CMK (cell line): Measurements from ENCODE around the gene ZER1.
"Not testable (repeated sequence)": the region's sequence is repeated elsewhere in the genome, so short reads cannot be mapped to it uniquely, and the experiment has no call there.

Source experiments
- DNase-seq: peaks from one replicate; pipeline ENCODE4 v3.0.0-alpha.2; 2010; ENCODE audit warnings: low read depth

The ZER1 gene

DNA sequence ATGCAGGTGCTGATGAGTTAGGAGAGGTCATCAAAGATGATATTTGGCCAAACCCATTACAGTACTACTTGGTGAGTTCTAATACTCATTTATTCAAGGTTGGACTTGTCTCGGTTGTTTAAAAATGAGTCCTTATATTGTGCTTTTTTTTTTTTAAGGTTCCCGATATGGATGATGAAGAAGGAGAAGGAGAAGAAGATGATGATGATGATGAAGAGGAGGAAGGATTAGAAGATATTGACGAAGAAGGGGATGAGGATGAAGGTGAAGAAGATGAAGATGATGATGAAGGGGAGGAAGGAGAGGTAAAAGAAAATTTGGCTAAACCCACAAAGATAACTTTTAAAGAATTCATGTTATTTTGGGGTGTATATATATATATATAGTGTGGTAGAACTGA is 78.0 kb downstream of the ZER1 start:
- DNase-seq: not testable (repeated sequence)

DNA sequence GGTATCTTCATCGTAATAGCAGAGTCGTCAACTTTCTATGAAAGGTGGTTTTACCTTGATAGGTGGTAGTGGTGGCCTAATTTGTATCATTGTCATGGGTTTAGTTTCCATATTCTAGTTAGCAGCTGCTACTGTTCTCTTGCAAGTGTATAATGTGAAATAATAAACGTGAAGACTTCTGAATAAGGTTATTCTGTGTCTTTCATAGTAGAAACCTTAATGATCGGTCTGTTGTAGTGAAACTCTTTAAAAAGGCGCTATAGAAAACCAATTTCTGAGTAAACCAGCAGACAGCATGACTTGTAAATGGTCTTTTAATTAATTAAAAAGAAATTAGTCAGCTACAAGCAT is 81.1 kb downstream of the ZER1 start:
- DNase-seq: no peak

DNA sequence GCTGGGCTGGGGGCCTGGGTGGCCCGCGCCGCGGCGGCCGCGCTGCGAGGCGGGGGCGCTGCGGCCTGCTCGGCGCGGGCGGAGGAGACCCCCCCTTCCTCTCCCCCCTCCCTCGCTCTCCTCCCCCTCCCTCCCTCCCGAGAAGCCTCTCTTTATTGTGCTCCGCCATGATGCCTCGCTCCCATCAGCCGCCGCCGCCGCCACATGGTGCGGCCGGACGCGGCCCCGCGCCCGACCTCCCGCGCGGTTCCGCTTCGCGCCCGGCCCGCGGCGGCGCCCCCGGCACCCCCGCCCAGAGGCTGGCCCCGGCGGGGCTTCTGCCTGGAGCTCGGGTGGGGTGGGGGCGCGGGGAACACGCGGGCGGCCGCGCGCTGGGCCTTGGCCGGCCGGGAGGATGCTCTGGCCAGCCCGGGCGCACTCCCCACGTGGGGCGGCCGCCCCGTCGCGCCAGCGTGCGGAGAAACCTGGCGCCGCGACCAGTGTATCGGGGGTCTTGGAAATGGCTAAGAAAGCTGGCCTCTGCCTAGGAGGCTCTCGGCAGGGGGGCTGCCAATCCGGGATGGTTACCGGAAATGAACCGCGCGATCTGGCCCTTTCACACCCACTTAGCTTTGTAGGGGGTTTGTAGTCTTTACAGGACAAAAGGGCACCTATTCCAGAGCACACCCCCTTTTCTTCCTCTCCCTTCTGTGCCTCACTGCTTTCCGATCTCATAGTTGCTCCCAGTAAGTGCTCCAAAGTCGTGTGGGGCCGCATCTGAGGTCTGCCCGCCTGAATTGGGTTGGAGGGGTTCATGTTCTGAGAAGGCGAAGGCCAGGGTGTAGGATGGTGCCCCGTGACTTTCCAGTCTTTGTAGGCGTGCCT is 81.7 kb downstream of the ZER1 start:
- DNase-seq: no peak

DNA sequence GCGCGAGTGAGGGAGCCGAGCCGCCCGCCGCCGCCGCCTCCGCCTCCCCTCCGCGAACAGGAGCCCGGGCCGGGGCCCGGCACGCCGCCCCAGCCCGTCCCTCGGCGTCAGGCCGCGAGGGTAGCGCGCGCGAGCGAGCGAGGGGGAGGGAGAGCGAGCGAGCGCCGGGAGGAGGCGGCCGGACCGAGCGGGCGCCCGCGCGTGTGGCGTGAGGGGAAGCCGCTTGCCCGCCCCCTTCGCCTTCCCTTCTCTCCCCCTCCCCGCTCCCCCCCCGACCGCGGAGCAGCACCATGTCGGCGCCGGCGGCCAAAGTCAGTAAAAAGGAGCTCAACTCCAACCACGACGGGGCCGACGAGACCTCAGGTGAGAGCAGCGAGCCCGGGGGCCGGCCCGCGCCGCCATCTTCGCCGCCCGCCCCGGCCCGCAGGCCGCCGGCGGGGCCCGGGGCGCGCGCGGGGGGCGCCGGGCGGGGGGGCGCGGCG is 82.4 kb downstream of the ZER1 start:
- peak; percentile 67 for DNase-seq

DNA sequence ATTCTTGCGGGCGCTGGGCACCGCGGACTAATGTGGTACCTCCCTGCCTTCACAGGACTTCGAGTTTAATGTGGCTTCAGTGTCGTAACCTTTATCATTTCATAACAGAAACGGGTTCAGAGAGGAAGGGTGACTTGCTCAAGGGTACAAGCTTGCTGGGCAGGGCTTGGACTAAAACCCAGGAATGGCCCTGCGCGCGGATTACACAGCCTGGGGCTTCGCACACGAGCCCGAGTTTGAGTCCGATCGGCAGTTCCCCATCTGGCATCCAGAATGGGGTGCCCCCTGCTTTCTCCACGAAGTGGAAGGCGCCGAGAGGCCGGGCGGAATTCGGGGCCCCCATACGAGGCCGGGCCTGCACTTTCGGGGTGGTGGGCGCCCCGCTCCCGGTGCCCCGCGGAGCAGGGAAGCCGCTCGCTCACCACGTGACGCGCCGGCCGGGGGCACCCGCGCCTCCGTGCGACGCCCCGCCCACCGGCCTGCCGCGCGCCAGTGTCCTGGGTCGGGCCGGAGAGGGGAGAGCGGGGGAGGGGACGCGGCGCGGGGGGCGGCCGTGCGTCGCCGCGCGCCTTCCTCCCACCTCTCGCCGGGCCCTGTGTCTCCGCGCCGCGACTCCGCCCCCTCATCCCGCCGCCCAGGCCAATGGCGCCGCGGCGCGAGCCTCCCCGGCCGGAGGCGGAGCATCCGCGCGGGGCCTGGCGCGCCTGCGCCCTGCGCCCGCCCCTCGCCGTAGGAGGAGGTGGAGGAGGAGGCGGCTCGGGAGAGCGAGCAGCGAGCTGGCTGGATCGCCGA is 83.0 kb downstream of the ZER1 start, which contains the start of gene SET:
Gene SET (plus strand): TSS at position 722 of the 792 bp plus-strand sequence. CDS start 361 bp downstream, outside the sequence.
- DNase-seq: peak; percentile 83

DNA sequence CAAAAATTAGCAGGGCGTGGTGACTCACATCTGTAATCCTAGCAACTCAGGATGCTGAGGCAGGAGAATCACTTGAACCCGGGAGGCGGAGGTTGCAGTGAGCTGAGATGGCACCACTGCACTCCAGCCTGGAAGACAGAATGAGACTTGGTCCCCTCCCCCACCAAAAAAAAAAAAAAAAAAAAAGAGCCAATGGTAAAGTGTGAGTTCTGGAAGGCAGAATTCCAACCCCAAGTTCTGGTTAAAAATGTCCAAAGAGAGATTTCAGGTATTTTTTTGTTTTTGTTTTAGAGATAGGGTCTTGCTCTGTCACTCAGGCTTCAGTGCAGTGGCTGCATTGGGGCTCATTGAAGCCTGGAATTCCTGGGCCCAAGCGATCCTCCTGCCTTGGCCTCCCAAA is 84.3 kb downstream of the ZER1 start:
- DNase-seq: no peak

DNA sequence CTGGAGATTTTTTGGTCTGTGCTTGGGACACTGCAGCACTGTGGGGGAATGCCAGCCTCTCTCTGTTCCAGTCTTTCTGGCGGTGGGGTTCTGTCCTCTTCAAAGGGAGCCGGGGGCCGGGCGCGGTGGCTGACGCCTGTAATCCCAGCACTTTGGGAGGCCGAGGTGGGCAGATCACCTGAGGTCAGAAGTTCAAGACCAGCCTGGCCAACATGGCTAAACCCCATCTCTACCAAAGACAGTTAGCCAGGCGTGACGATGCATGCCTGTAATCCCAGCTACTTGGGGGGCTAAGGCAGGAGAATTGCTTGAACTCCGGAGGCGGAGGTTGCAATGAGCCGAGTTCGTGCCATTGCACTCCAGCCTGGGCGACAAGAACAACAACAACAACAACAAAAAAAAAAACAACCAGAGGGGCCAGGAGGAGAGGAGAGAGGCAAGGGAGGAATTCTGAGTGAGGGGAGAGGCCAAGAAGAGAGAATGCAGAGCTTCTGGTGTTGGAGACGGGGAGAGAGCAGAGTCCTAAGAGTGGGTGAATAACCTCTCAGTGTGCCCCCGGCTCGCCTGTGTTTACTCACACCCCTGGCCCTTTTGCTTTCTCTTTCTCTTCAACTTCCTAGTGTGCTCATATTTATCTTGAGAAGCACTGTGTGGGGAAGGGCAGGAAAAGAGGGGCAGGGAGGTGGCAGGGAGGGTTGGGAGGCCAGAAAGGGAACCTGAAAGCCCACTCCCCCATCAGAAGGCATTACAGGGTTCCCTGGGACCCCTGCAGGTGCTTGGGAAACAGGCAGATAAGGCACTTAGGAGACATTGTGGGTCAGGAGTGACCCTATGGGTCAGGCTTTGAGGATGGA is 85.9 kb downstream of the ZER1 start:
- DNase-seq: no peak

DNA sequence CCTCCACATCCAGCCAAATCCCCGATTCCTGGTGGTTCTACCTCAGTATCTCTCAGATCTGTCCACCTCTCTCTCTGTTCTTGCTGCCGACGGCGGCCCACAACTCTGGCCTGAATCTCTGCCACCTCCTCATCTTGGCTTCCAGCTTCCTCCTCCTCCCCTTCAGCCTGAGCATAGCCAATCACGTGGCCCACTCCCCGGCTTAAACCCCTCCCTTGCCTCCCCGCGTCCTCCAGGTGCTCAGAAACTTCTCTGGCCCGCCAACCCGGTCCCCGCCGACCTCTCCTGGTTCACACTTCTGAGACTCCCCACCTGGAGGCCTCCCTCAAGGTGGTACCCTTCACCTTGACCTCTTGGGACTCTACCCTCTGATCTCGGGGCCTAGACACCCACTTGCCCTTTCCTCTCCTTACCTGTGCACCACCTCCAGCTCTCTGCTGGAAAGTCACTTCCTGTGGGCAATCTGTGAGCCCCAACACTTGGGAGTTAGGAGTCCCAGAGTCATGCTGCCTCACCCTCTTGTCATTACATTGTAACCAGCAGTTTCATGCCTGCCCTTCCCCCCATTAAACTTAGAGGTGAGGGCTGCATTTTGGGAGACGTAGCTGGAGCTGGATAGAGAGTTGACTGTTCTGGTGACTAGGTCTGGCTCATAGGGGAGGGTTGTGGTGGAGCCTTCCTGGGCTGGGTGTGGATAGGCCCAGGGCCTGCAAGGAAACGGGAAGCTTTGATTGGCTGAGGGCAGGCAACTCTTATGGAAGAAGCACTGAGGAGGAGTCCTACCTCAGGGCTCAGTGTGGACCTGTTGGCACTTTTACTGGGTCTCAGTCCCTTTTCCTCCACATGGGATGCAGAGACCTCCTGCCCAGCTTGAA is 87.2 kb downstream of the ZER1 start:
- DNase-seq: peak; percentile 87

DNA sequence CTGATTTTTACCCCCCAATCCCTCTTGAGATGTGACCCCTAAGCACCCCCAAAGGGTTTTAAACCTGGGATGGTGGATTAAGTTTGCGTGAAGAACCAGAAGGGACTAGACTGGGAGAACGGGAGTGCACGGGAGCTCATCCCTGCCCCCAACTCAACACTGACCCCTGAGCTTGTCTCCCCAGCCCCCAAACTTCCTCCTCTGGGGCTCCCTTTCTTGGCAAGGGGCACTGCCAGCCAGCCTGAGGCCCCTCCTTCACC is 87.7 kb downstream of the ZER1 start:
- no peak for DNase-seq

DNA sequence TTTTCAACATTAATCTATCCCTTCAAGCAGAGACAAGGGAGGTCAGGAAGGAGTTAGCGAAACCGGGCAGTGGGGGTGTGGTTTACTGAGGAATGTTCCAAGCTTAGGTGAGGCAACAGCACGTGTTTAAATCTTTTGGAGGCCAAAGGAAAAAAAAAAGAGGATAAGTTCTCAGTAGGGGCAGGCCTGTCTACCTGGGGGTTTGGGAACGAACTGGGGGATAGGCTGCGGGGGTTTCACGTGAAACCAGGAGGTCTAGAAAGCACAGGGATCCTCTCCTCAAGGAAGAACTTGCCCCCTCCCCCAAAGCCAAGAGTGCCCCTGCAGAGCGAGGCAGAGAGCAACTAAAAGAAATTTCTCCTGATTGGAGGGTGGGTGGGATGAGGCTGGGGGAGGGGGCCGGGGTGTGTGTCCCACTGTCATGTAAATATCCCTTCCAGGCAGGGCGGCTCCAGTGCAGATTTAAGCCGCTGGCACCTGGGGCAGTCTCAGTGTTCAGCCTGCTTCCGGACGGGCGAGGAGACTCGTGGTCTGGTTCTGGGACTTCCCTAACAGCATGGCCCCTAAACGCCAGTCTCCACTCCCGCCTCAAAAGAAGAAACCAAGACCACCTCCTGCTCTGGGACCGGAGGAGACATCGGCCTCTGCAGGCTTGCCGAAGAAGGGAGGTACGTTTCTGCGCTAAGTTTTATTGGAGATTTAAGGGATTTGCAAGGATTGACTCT is 88.2 kb downstream of the ZER1 start:
- no peak for DNase-seq
